Measurements from ENCODE around the gene ABCD1.
A peak's percentile ranks its signal among the peaks of the same experiment; 100 is the strongest.
"Not testable (repeated sequence)": the region's sequence is repeated elsewhere in the genome, so short reads cannot be mapped to it uniquely, and the experiment has no call there.

The ABCD1 gene

GRCh38 chrX:153724252-153725038, at the start of gene ABCD1, which contains the start of gene BCAP31:
Gene ABCD1, plus strand, starts transcription at chrX:153724856. Its CDS starts 411 bp downstream, at chrX:153725267.
Gene BCAP31, minus strand, starts transcription at chrX:153724387. Its CDS starts 1,143 bp downstream, at chrX:153723244.
- H3K27me3 ChIP-seq = peaks cover 46% of the 10 kb centered on the region
- peaks cover 50% of the 10 kb centered on the region for H3K4me1 ChIP-seq
- H3K9me3 ChIP-seq = peaks cover 49% of the 10 kb centered on the region
- no peak for TF ChIP-seq Cebpa-rat (IDR thresholded peaks at IDR 0.05)
- peak within 1 kb of the TSS; percentile 90 for H3K9ac ChIP-seq
- H3K4me2 ChIP-seq = peak within 1 kb of the TSS; percentile 92
- peak within 1 kb of the TSS; percentile 76 for H3K4me3 ChIP-seq
- peak within 1 kb of the TSS; percentile 98 for H3K27ac ChIP-seq
- H4K20me1 ChIP-seq = peaks cover 58% of the 10 kb centered on the region
- H3K36me3 ChIP-seq = peaks cover 28% of the 10 kb centered on the region

GRCh38 chrX:153681175-153681574, 43.5 kb upstream of the ABCD1 start:
- Histone ChIP-seq H3K36me3 (no peaks in the 10 kb centered on the region), H4K20me1 (no peaks in the 10 kb centered on the region), H3K4me1 (no peaks in the 10 kb centered on the region), H3K9ac (no peak overlapping the region), H3K4me2 (no peak overlapping the region), H3K27ac (no peak overlapping the region), H3K9me3 (peaks cover 29% of the 10 kb centered on the region), H3K4me3 (no peak overlapping the region), H3K27me3 (peaks cover 26% of the 10 kb centered on the region; the same call in 1 of the 2 replicates)
- TF ChIP-seq Cebpa-rat (IDR thresholded peaks at IDR 0.05) = no peak

- not testable (repeated sequence) for H3K9ac ChIP-seq, H3K4me3 ChIP-seq, H4K20me1 ChIP-seq, H3K27ac ChIP-seq, H3K4me2 ChIP-seq, H3K36me3 ChIP-seq, H3K4me1 ChIP-seq
- Histone ChIP-seq H3K9me3 (peaks cover 34% of the 10 kb centered on the region), H3K27me3 (peaks cover 28% of the 10 kb centered on the region)
These were observed 41.2 kb upstream of the ABCD1 start for GRCh38 chrX:153683486-153683885.

- peaks cover 37% of the 10 kb centered on the region for H3K9me3 ChIP-seq
- H4K20me1 ChIP-seq = peaks cover 2% of the 10 kb centered on the region
- no peak for TF ChIP-seq Cebpa-rat (IDR thresholded peaks at IDR 0.05)
- H3K9ac ChIP-seq = no peak overlapping the region
- H3K4me1 ChIP-seq = no peaks in the 10 kb centered on the region
- no peak overlapping the region for H3K27ac ChIP-seq
- peaks cover 36% of the 10 kb centered on the region for H3K27me3 ChIP-seq
- H3K36me3 ChIP-seq = no peaks in the 10 kb centered on the region
- H3K4me3 ChIP-seq = no peak overlapping the region
- no peak overlapping the region for H3K4me2 ChIP-seq
These were observed 40.0 kb upstream of the ABCD1 start for GRCh38 chrX:153684467-153685155.

GRCh38 chrX:153685156-153685536, 39.5 kb upstream of the ABCD1 start:
- TF ChIP-seq Cebpa-rat (IDR thresholded peaks at IDR 0.05) = no peak
- Histone ChIP-seq H3K4me3 (no peak overlapping the region), H3K9me3 (peaks cover 42% of the 10 kb centered on the region), H3K4me2 (no peak overlapping the region), H3K27me3 (peaks cover 36% of the 10 kb centered on the region), H3K27ac (no peak overlapping the region), H3K36me3 (no peaks in the 10 kb centered on the region), H3K4me1 (0 out of 2 replicates have a peak, but pooled peaks cover 4% of the 10 kb centered on the region), H3K9ac (no peak overlapping the region), H4K20me1 (peaks cover 8% of the 10 kb centered on the region)

- H3K4me3 ChIP-seq = no peak overlapping the region
These were observed 38.6 kb upstream of the ABCD1 start for GRCh38 chrX:153685751-153686696.

GRCh38 chrX:153686711-153687110, 37.9 kb upstream of the ABCD1 start:
- H3K27ac ChIP-seq = no peak overlapping the region
- H3K9ac ChIP-seq = no peak overlapping the region
- peak overlapping the region; percentile 73; the same call in 1 of the 2 replicates for H3K4me2 ChIP-seq
- H3K36me3 ChIP-seq = no peaks in the 10 kb centered on the region
- peaks cover 24% of the 10 kb centered on the region for H3K27me3 ChIP-seq
- H3K4me3 ChIP-seq = no peak overlapping the region
- peaks cover 18% of the 10 kb centered on the region for H4K20me1 ChIP-seq
- H3K4me1 ChIP-seq = peaks cover 10% of the 10 kb centered on the region; the same call in 1 of the 2 replicates
- no peak for TF ChIP-seq Cebpa-rat (IDR thresholded peaks at IDR 0.05)
- H3K9me3 ChIP-seq = peaks cover 50% of the 10 kb centered on the region

More at GRCh38 chrX:153685751-153686696, 38.6 kb upstream of the ABCD1 start:
- no peak overlapping the region for H3K27ac ChIP-seq
- H3K27me3 ChIP-seq = peaks cover 31% of the 10 kb centered on the region
- no peak overlapping the region for H3K9ac ChIP-seq
- H3K36me3 ChIP-seq = no peaks in the 10 kb centered on the region
- no peak overlapping the region for H3K4me2 ChIP-seq
- H3K4me1 ChIP-seq = 0 out of 2 replicates have a peak, but pooled peaks cover 8% of the 10 kb centered on the region
- no peak for TF ChIP-seq Cebpa-rat (IDR thresholded peaks at IDR 0.05)
- peaks cover 50% of the 10 kb centered on the region for H3K9me3 ChIP-seq
- H4K20me1 ChIP-seq = peaks cover 12% of the 10 kb centered on the region

- Histone ChIP-seq H3K4me3 (peak within 1 kb of the TSS; percentile 65), H3K27me3 (peaks cover 19% of the 10 kb centered on the region), H4K20me1 (peaks cover 25% of the 10 kb centered on the region), H3K36me3 (no peaks in the 10 kb centered on the region), H3K4me1 (peaks cover 17% of the 10 kb centered on the region), H3K27ac (no peak within 1 kb of the TSS), H3K9me3 (peaks cover 50% of the 10 kb centered on the region), H3K9ac (no peak within 1 kb of the TSS), H3K4me2 (peak within 1 kb of the TSS; percentile 73)
- no peak for TF ChIP-seq Cebpa-rat (IDR thresholded peaks at IDR 0.05)
These were observed 37.3 kb upstream of the ABCD1 start, which contains the start of gene SLC6A8 for GRCh38 chrX:153687121-153688039. Gene SLC6A8, plus strand, starts transcription at chrX:153687926. Its CDS starts 649 bp downstream, at chrX:153688575.

Measured in BLaER1 (cell line).